K562 (cell line): ENCODE measurements around the gene TLCD4. TPM values are rescaled to one million over a fixed set of nuclear protein-coding genes. Genes with fewer than 3 reads are reported as not detected.
A peak's percentile ranks its signal among the peaks of the same experiment; 100 is the strongest.

Experiments
- CBX2 ChIP-seq: fragments of 200-600 bp; sonication (generic); IDR thresholded peaks from one replicate; pipeline ENCODE4 v1.6.1; 2012; ENCODE audit warnings: mild to moderate bottlenecking, low read length, inconsistent platforms; ENCODE audit not compliant: insufficient read depth, poor library complexity, severe bottlenecking
- EHMT2 ChIP-seq: fragments of 450-650 bp; IDR thresholded peaks from 2 replicates; pipeline ENCODE4 v1.6.1; 2018; ENCODE audit warnings: antibody characterized with exemption
- FOXJ3 ChIP-seq: sonication (generic); formaldehyde crosslinking; IDR thresholded peaks from 2 replicates; pipeline ENCODE4 v1.4.0; 2020; ENCODE audit warnings: mild to moderate bottlenecking, missing genetic modification reagents
- HNRNPLL ChIP-seq: fragments of 200-400 bp; formaldehyde crosslinking; IDR thresholded peaks from 2 replicates; pipeline ENCODE4 v1.6.1; 2017; ENCODE audit warnings: low read length, low read depth, mild to moderate bottlenecking; ENCODE audit not compliant: poor library complexity, severe bottlenecking
- MCM3 ChIP-seq: fragments of 450-650 bp; IDR thresholded peaks from 2 replicates; pipeline ENCODE4 v1.6.1; 2016
- MXI1 ChIP-seq: IDR thresholded peaks from 2 replicates; pipeline ENCODE4 v1.6.1; 2011; ENCODE audit warnings: low read depth, mild to moderate bottlenecking, improper control_type of control experiment, low read length
- NFATC3 ChIP-seq: fragments of 450-650 bp; IDR thresholded peaks from 2 replicates; pipeline ENCODE4 v1.6.1; 2017; ENCODE audit warnings: mild to moderate bottlenecking
- NONO ChIP-seq, 2 experiments: fragments of 200-400 bp in 1 of 2; fragments of 450-650 bp in 1 of 2; formaldehyde crosslinking in 1 of 2; IDR thresholded peaks; 2 replicates each; pipeline ENCODE4 v1.6.1; 2017; ENCODE audit warnings: low read depth in 2 of 2, mild to moderate bottlenecking in 2 of 2, moderate library complexity in 2 of 2, low read length in 1 of 2
- POLR2B ChIP-seq: fragments of 450-650 bp; IDR thresholded peaks from 2 replicates; pipeline ENCODE4 v1.6.1; 2018; ENCODE audit warnings: low read depth; ENCODE audit not compliant: partially characterized antibody
- SIN3A ChIP-seq, 2 experiments: fragments of 150-350 bp in 1 of 2; IDR thresholded peaks; 2 replicates each; pipeline ENCODE4 v1.6.1; 2011 to 2016; ENCODE audit warnings: borderline replicate concordance in 2 of 2, low read depth in 2 of 2, low read length in 2 of 2, mild to moderate bottlenecking in 2 of 2, moderate library complexity in 2 of 2; ENCODE audit not compliant: control insufficient read depth in 1 of 2
- SLC30A9 ChIP-seq: fragments of 250-450 bp; sonication (Bioruptor Pico); IDR thresholded peaks from 2 replicates; pipeline ENCODE4 v1.8.0; 2022; ENCODE audit warnings: mild to moderate bottlenecking, moderate library complexity
- TARDBP ChIP-seq: fragments of 450-650 bp; IDR thresholded peaks from 2 replicates; pipeline ENCODE4 v1.6.1; 2016
- ZC3H11A ChIP-seq: IDR thresholded peaks from 2 replicates; pipeline ENCODE4 v1.6.1; 2012; ENCODE audit warnings: low read depth, low read length, improper control_type of control experiment
- ZFP1 ChIP-seq: fragments of 450-650 bp; formaldehyde crosslinking; IDR thresholded peaks from 2 replicates; pipeline ENCODE4 v1.4.0; 2020; ENCODE audit warnings: mild to moderate bottlenecking, mixed read lengths
- ZFPM2 ChIP-seq: fragments of 250-450 bp; sonication (Bioruptor Pico); IDR thresholded peaks from 2 replicates; pipeline ENCODE4 v1.5.1; 2022; ENCODE audit warnings: mild to moderate bottlenecking
- ZNF212 ChIP-seq: fragments of 450-650 bp; formaldehyde crosslinking; IDR thresholded peaks from 2 replicates; pipeline ENCODE4 v1.4.0; 2020; ENCODE audit warnings: mild to moderate bottlenecking
- ZNF239 ChIP-seq: fragments of 250-450 bp; sonication (Bioruptor Pico); IDR thresholded peaks from 2 replicates; pipeline ENCODE4 v1.4.0; 2020; ENCODE audit warnings: mild to moderate bottlenecking
- ZNF398 ChIP-seq: fragments of 250-450 bp; sonication (Bioruptor Pico); IDR thresholded peaks from 2 replicates; pipeline ENCODE4 v1.8.0; 2021; ENCODE audit warnings: moderate library complexity, mild to moderate bottlenecking, inconsistent platforms
- ZNF444 ChIP-seq: fragments of 250-450 bp; sonication (Bioruptor Pico); IDR thresholded peaks from 2 replicates; pipeline ENCODE4 v1.4.0; 2020; ENCODE audit warnings: mild to moderate bottlenecking, moderate library complexity
- ZNF511 ChIP-seq: sonication (generic); formaldehyde crosslinking; IDR thresholded peaks from 2 replicates; pipeline ENCODE4 v1.8.0; 2022; ENCODE audit warnings: mild to moderate bottlenecking, missing genetic modification reagents
- ZNF639 ChIP-seq, 2 experiments: fragments of 200-800 bp in 1 of 2; sonication (Bioruptor generic) in 1 of 2; sonication (generic) in 1 of 2; formaldehyde crosslinking in 1 of 2; IDR thresholded peaks in 1 of 2; conservative IDR thresholded peaks in 1 of 2; 2 replicates each; pipeline versions ENCODE4 v1.5.0 to v1.6.1; 2016 to 2020; ENCODE audit warnings: missing compliant biosample characterization in 1 of 2, missing genetic modification characterization in 1 of 2, missing genetic modification reagents in 1 of 2
- polyA plus RNA-seq, 8 experiments: library from polyadenylated mRNA; depleted of rRNA in 4 of 8; stranded (reverse) in 5 of 8; unstranded in 3 of 8; fragments of >200 nt; fragmentation: Nextera tagmentation in 2 of 8; fragmentation: Illumina TruSeq in 1 of 8; extraction: Ambion mirVana in 2 of 8; extraction: Trizol in 1 of 8; gene quantifications; 2 replicates each; pipeline versions ENCODE4 v1.2.1 to v1.2.3, GENCODE V29; 2011 to 2014; ENCODE audit warnings: inconsistent platforms in 1 of 8, missing spikeins in 1 of 8
- total RNA-seq, 7 experiments: library from RNA; depleted of rRNA in 6 of 7; stranded (reverse); fragments of >200 nt in 6 of 7; fragmentation: Illumina TruSeq in 2 of 7; extraction: Trizol in 2 of 7; gene quantifications; 2 replicates each; pipeline versions ENCODE4 v1.2.1 to v1.2.3, GENCODE V29; 2011 to 2021; ENCODE audit warnings: low replicate concordance in 1 of 7

TLCD4 gene
- total and polyA plus RNA-seq, 9 of the 15 experiments (the other 6 are each of a cell fraction or from before 2014, with no cell fraction given), result 3.5 to 19.8 (median 7.6) TPM

GRCh38 chr1:95072532-95073419, 44.4 kb upstream of the TLCD4 start, which contains the start of gene ALG14 (continued):
- TF ChIP-seq ZNF398 (CRISPR knock-in tag) (no peak), ZNF239 (no peak), ZFPM2 (CRISPR knock-in tag) (no peak), NONO (IDR thresholded peaks at IDR 0.05; ENCODE audit: low read depth in 2 of 2, low read length in 1 of 2) (no peak), HNRNPLL (peak; percentile 99), TARDBP (no peak), ZC3H11A (no peak), ZNF212 (CRISPR knock-in tag) (no peak), NFATC3 (no peak), POLR2B (peak; percentile 69), FOXJ3 (CRISPR knock-in tag) (no peak), ZNF511 (CRISPR knock-in tag) (no peak), ZFP1 (no peak), EHMT2 (no peak), CBX2 (no peak), MCM3 (no peak), ZNF444 (CRISPR knock-in tag) (0 out of 2 replicates have a peak, but pooled peaks have one; percentile 45), MXI1 (0 out of 2 replicates have a peak, but pooled peaks have one; percentile 32), SLC30A9 (CRISPR knock-in tag) (no peak), SIN3A (IDR thresholded peaks at IDR 0.05; ENCODE audit: borderline replicate concordance in 2 of 2, control insufficient read depth in 1 of 2, low read depth in 2 of 2, low read length in 2 of 2) (peak; percentile 76 to 84; a peak in 2 of 4 replicates), ZNF639 (CRISPR knock-in tag; conservative IDR thresholded peaks at IDR 0.05 in 1 of 2, IDR thresholded peaks at IDR 0.05 in 1 of 2) (no peak)
